Natural killer cell (primary cell): Measurements from ENCODE around the gene PDCD6IP. TPM values are rescaled to one million over a fixed set of nuclear protein-coding genes. Genes with fewer than 3 reads are reported as not detected.

Source experiments
- ATAC-seq, 3 donors: fragments of 150-1000 bp in 2 of 3; fragments of 200-7000 bp in 1 of 3; cut with Tn5 transposase; 1 replicate in 1 of 3; 2 replicates in 2 of 3; pipeline ENCODE4 v1.10.0; 2021; ENCODE audit warnings: mild to moderate bottlenecking in 2 of 3, moderate library complexity in 2 of 3
- DNase-seq, 2 donors: peaks; one replicate each; pipeline versions ENCODE4 v3.0.0 to v3.0.0-alpha.2; 2013 to 2021; ENCODE audit warnings: mixed read lengths in 1 of 2
- H3K27ac ChIP-seq: one replicate; pipeline ENCODE4 v1.5.1; 2013; ENCODE audit warnings: mild to moderate bottlenecking, low read length
- H3K27me3 ChIP-seq: one replicate; pipeline ENCODE4 v1.6.1; 2013; ENCODE audit warnings: low read length; ENCODE audit not compliant: control insufficient read depth, insufficient read depth
- H3K36me3 ChIP-seq: one replicate; pipeline ENCODE4 v1.6.1; 2013; ENCODE audit warnings: low read length; ENCODE audit not compliant: control insufficient read depth, insufficient read depth
- H3K4me1 ChIP-seq: one replicate; pipeline ENCODE4 v1.6.1; 2013; ENCODE audit warnings: low read length; ENCODE audit not compliant: control insufficient read depth, insufficient read depth
- H3K4me3 ChIP-seq: one replicate; pipeline ENCODE4 v1.5.1; 2013; ENCODE audit warnings: low read length
- H3K9me3 ChIP-seq: one replicate; pipeline ENCODE4 v1.6.1; 2013; ENCODE audit warnings: low read length; ENCODE audit not compliant: control insufficient read depth, insufficient read depth
- H3K27ac Mint-ChIP-seq, 2 donors: one replicate each; pipeline ENCODE4 v1.8.0; 2022; ENCODE audit warnings: mild to moderate bottlenecking in 2 of 2, mixed read lengths in 2 of 2, moderate library complexity in 1 of 2
- H3K27me3 Mint-ChIP-seq, 2 donors: one replicate each; pipeline ENCODE4 v1.8.0; 2022; ENCODE audit warnings: low read depth in 2 of 2, mixed read lengths in 2 of 2
- H3K36me3 Mint-ChIP-seq: one replicate; pipeline ENCODE4 v1.8.0; 2022; ENCODE audit warnings: mixed read lengths
- H3K4me1 Mint-ChIP-seq, 2 donors: one replicate each; pipeline ENCODE4 v1.8.0; 2022; ENCODE audit warnings: mixed read lengths in 2 of 2
- H3K4me3 Mint-ChIP-seq: one replicate; pipeline ENCODE4 v1.8.0; 2022; ENCODE audit warnings: mild to moderate bottlenecking, moderate library complexity, mixed read lengths
- H3K9me3 Mint-ChIP-seq, 2 donors: one replicate each; pipeline ENCODE4 v1.8.0; 2022; ENCODE audit warnings: mixed read lengths in 2 of 2
- CTCF ChIP-seq: fragments of 200-600 bp; IDR thresholded peaks from one replicate; pipeline ENCODE4 v1.8.0; 2022; ENCODE audit warnings: antibody characterized with exemption
- WGBS: methylation state at CpG from one replicate; pipeline ENCODE4 v1.1.7; 2013; ENCODE audit warnings: missing lambda C conversion rate; ENCODE audit not compliant: insufficient coverage; 5-methylcytosine and 5-hydroxymethylcytosine counted together
- intact Hi-C: fragments of 100-400 bp; cut with micrococcal nuclease; formaldehyde crosslinking; loops from one replicate; pipeline ENCODE4 v1.14.2; 2022
- total RNA-seq, 4 donors: library from RNA; stranded (reverse); fragments of 120-200 nt in 1 of 4; gene quantifications; one replicate each; pipeline versions ENCODE4 v1.2.3 to v1.2.4, GENCODE V29; 2013 to 2022

PDCD6IP gene
- total RNA-seq, 3 donors from 2014 or later (not counting 1 experiment from before 2014, with no cell fraction given), result 170 to 182 (median 179) TPM

- Histone ChIP-seq H3K4me1 (peaks cover 4% of the 10 kb centered on the region), H3K36me3 (no peaks in the 10 kb centered on the region), H3K27me3 (no peaks in the 10 kb centered on the region), H3K27ac (no peak overlapping the region), H3K4me3 (no peak overlapping the region), H3K9me3 (no peaks in the 10 kb centered on the region)
- WGBS, result 38% methylated on average over 1 of the region's 4 CpGs
- DNase-seq (no peak), ATAC-seq (no peak)
- no peaks in the 10 kb centered on the region for H3K9me3 Mint-ChIP-seq
- H3K27ac Mint-ChIP-seq, result no peak overlapping the region
- no peaks in the 10 kb centered on the region for H3K36me3 Mint-ChIP-seq
- peaks cover 0 to 8% of the 10 kb centered on the region in 2 donors for H3K4me1 Mint-ChIP-seq
- no peak for TF ChIP-seq CTCF
- no peak overlapping the region for H3K4me3 Mint-ChIP-seq
- H3K27me3 Mint-ChIP-seq, result peaks cover 10 to 11% of the 10 kb centered on the region in 2 donors
- intact Hi-C loops, result no loop called here
These were observed 9.1 kb upstream of the PDCD6IP start for GRCh38 chr3:33789183-33789954.

GRCh38 chr3:33790091-33790490, 8.3 kb upstream of the PDCD6IP start:
- WGBS, result 93% methylated on average over 3 of the region's 3 CpGs
- Histone ChIP-seq H3K9me3 (no peaks in the 10 kb centered on the region), H3K4me3 (no peak overlapping the region), H3K27me3 (no peaks in the 10 kb centered on the region), H3K36me3 (no peaks in the 10 kb centered on the region), H3K27ac (no peak overlapping the region), H3K4me1 (peaks cover 4% of the 10 kb centered on the region)
- peaks cover 0 to 8% of the 10 kb centered on the region in 2 donors for H3K4me1 Mint-ChIP-seq
- DNase-seq (no peak), ATAC-seq (no peak)
- TF ChIP-seq CTCF, result no peak
- no peak overlapping the region for H3K4me3 Mint-ChIP-seq
- H3K9me3 Mint-ChIP-seq, result no peaks in the 10 kb centered on the region
- H3K27ac Mint-ChIP-seq, result no peak overlapping the region
- peaks cover 10 to 11% of the 10 kb centered on the region in 2 donors for H3K27me3 Mint-ChIP-seq
- intact Hi-C loops, result no loop called here
- H3K36me3 Mint-ChIP-seq, result no peaks in the 10 kb centered on the region

DNA sequence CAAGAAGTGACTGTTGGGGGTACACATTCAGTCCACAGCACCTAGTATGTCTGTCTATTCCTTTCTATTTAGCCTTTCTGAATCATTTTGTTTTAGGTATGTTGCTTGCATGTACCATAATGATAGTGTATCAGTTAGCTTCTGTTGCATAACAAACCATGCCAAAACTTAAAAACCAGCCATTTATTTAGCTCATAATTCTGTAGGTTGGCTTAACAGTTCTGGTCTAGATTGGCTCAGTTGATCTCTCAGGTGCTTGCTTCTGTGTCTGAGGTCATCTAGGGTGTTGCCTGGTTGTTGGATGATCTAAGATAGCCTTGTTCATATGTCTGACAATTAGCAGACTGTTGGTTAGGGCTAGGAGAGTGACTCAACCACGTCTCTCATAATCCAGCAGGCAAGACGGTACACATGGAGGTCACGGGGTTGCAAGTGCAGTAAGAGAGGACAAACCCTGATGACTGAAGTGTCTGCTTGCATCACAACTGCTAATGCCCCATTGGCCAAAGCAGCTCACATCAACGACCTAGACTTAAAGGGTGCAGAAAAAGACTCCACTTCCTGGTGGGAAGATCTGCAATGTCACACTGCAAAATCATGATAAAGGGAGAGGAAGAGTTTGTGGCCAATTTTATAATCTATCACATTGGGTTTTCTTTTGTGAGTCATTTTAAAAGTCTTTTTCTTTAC, 6.8 kb upstream of the PDCD6IP start:
- peaks cover 10 to 11% of the 10 kb centered on the region in 2 donors for H3K27me3 Mint-ChIP-seq

More for the DNA sequence above, 6.8 kb upstream of the PDCD6IP start:
- intact Hi-C loops, result no loop called here
- DNase-seq (peak in 1 of 2 donors; percentile 17), ATAC-seq (peak; percentile 34 to 89 (median 52))
- 49% methylated on average over 3 of the region's 4 CpGs for WGBS
- Mint-ChIP-seq H3K4me1 (peaks cover 0 to 8% of the 10 kb centered on the region in 2 donors), H3K9me3 (no peaks in the 10 kb centered on the region), H3K4me3 (no peak overlapping the region), H3K36me3 (no peaks in the 10 kb centered on the region), H3K27ac (no peak overlapping the region)
- peaks cover 4% of the 10 kb centered on the region for H3K4me1 ChIP-seq
- H3K4me3 ChIP-seq, result no peak overlapping the region
- H3K36me3 ChIP-seq, result no peaks in the 10 kb centered on the region
- TF ChIP-seq CTCF, result no peak
- H3K9me3 ChIP-seq, result no peaks in the 10 kb centered on the region
- no peak overlapping the region for H3K27ac ChIP-seq
- H3K27me3 ChIP-seq, result no peaks in the 10 kb centered on the region
